NCI-H446 treated with DMSO at 0.1 percent for 48 hours (cell line): ENCODE results near the gene ADSS1.

Source experiments
- DNase-seq: peaks from one replicate; lab custom pipeline; 2025; lab: John Stamatoyannopoulos, UW

The ADSS1 gene

DNA sequence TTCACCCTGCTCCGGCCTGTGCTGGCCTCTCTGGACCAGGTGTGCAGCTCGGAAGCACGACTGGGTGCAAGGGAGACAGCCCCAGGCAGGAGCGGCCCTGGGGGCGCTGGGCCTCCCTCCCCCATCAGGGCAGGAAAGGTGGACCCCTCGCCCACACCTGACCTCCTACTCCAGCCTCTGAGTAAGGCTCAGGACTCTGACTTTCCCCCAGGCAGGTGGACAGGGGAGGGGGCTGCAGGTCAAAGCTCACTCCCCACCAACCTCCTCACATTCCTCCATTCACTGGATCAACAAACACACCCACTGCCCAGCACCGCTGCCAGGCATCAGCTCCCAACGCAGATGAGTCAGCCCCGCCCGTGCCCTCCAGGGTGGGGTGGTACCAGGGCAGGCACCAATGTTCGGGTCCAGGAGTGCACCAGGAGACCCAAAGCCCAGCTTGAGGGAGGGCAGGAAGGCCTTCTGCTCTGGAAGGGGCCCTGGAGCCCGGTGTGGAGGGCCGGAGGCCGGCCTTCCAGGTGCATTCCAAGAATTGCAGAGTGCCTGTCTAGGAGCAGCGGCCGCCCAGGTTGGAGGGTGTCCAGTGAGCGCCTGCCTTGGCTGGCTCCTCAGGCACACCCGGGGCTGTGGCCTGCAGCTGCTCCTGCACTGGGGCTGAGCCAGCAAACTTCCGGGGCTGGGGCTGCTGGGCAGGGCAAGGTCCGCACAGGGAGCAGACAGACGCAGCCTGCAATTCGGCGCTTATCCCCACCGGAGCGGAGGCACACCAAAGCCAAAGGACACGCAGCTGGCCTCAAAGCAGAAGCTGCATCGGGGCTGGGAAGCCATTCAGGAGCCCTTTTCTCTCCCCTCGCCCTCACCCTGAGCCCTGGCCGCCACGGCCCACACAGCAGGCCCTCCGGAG is 36.2 kb upstream of the ADSS1 start:
- no peak for DNase-seq

DNA sequence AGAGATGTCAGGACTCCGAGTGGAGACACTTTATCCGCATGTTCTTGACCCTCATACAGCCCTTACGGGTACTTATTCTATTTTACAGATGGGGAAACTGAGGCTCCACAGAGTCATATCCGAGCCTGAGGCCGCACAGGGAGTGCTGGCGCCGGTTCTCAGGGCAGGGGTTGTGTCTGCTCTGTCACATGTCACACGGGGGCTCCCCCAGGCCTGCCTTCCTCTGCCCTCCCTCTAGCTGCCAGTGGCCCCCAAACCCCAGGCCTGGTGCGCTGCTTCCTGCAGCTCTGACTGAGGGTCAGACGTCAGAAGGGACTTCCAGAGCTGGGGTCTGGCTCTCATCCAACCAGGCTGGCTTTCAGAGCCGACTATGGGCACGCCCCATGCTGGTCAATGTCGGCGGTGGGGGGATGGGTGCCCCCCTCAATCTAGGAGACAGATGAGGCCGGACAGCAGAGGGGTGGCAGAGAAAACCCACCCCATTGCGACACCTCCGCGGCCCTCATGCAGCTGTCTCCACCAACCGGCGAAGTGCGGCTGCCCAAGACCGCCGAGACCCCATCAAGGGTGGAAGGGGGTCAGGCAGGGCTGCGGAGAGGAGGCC is 35.4 kb upstream of the ADSS1 start:
- DNase-seq = no peak

DNA sequence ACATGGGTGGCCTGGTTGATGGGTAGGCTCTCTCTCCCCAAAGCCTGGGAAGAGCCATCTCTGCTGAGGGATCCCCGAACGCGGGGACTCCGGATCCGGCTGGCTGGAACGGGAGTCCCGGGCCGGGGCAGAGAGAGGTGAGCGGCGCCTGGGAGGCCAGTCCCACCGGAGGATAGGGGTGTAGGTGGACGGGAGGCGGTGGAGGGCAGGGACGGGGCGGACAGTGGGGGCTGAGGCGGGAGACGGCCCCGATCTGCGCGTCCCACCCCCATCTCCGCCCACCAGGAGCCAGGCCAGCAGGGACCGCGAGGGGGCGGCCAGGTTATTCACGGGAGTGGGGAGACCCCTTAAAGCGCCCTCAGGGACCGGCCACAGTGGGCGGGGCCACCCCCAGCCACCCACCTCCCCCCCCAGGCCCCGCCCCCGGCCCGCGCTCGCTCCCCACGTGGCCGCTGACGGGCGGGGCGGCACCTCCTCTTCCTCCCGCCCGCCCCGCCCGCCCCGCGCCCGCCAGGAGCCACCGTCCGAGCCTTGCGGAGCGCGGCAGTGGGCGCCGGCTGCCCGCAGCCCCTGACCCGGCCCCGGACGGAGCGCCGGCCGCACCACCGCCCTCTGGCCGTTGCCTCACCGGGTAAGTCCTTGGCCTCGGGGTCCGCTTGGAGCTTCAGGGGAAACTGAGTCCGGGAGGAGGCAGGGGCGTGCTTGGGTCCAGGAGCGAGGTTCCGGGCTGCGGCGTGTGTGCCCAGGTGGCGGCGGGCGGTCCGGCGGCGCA is 34.7 kb upstream of the ADSS1 start, which contains the start of gene INF2:
Gene INF2, plus strand, starts transcription at position 510 of the 772 bp plus-strand sequence. CDS start 11,748 bp downstream, outside the sequence.
- peak; percentile 47 for DNase-seq

DNA sequence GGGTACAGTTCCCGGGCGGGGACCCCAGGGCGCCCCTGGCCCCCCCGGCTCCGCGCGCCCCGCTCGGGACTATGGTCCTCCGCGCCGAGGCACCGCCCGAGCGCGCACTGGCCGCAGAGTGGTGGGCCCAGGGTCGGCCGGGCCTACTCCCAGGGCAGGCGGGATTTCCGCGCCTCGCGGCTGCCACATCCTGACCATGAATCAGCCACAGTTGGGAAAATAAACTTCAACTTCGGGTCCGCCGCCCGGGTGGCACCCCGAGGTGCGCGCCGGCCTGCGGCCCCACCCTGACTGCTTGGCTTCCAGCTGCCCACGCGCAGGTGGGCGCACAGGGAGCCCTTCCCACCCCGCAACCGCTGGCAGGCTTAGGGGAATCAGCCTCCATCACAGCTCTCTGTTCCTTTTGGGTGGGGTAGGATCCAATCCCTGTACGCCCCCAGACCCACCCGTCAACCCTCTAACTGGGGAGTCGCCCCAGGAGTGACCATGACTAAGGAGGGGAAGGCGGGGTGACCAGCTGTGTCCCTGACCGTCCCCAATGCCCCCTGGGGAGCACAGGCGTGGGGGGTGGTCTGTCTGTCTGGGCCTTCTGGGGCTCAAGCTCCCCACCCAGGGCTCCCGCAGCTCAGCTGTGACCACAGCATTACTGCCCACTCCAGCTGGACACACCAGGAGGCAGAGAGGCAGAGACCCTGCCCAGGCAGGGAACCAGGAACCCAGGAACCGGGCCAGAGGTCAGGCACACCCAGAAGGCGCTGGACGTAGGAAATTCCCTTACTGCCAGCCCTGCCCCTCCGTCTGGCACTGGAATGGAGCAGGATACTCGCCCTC is 33.9 kb upstream of the ADSS1 start:
- DNase-seq = no peak

DNA sequence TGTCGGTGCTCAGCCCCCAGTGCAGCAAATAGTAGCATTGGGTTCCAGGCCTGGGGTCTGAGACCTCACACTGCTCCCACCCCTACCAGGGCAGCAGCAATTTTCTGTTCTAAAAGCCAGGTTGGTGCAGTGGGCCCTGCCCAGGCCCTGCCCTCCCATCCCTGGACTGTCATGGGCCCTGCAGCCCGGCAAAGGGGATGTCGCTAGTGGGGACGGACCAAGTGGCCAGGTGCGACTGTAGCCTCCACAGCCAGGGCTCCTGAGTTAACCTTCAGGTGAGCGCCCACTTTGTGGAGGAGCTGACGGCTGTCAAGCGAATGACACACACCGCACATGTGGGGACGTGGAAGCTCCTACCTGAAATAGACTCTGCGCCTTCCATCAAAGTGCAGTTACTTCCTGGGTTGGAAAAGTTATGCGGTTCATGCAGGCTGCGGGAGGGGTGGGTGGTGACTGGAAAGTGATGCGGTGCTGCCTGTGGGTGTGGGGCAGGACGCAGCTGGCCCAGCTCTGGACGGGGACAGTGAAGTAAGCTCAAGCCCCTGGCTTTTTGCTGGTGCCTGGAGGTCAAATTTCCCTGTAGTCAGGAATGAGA is 33.1 kb upstream of the ADSS1 start:
- DNase-seq = no peak

DNA sequence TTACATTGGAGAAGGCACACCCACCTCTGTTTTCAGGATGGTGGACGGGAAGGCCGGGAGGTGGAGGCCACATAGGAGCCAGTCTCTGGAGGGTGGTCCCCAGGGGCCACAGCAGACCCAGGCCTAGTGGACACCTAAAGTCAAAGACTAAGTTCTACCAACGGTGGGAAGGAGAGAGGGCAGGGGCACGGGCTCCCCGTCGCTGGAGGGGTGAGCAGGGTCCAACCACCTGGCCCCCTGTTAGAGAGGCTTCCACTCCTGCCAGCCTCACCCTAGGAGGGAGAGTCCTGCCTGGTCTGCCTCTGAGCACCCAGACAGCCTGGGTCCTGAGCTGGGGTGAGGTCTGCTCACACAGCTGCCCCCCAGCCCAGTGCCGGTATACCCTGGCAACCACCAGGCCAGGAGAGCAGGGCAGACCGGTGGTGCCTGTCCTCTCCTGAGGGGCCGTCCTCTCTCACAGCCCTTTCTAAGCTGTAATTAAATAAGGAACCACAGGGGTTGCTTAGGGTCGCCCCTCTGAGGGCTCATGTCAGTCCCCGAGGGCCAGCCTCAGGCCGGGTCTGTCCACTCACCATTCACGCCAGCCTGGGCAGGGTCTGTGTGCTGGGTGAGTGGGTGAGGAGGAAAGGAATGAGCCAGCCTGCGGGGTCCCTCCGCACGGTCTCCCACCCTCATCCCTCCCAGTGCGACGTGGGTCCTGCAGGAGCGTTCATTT is 32.3 kb upstream of the ADSS1 start:
- no peak for DNase-seq

DNA sequence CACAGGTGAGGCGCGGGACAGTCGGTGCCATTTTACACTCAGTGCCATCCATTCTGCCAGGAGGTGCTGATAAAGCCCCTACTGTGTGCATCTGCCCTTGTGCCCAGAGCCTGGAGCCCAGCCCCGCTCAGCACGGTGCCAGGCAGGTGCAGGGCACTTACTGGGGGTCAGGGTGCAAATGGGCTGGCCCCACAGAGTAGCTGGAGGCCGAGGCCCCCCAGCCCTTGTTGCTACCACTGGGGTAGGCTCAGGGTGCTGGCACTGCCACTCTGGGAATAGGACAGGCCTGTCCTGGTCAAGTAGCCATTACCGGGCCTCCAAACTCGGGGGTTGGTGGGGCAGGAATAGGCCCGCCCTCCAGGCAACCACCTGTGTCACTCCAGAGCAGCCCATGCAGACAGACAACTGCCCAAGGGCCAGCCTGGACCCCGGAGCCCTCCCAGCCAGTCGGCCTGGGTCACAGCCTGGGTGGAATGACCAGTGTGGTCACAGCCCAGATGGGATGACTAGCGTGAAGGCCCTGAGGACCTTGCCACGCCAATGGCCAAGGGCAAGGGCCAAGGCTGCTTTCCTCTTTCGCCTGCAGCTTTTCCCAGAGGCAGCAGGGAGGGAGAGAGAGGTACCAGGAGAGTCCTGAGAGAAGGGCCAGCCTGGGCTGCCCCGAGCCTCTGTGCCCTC is 31.6 kb upstream of the ADSS1 start:
- DNase-seq = no peak

DNA sequence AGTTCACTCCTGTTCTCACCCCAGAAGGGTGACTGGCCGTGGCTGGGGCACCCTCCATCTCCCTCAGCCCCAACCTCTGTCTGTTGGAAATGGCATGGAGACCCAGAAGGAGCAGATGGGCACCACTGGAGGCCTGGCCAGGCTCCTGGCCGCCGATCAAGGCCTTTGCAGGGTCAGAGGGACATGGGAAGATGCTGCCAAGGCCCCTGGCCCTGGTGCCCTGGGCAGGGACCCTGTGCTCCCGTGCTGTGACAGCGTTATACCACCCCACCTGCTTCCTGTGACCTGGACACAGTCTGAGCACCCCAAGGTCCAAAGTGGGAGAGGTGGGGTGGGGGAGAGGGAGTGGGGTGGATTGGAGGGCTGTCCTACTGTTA is 31.1 kb upstream of the ADSS1 start:
- no peak for DNase-seq

DNA sequence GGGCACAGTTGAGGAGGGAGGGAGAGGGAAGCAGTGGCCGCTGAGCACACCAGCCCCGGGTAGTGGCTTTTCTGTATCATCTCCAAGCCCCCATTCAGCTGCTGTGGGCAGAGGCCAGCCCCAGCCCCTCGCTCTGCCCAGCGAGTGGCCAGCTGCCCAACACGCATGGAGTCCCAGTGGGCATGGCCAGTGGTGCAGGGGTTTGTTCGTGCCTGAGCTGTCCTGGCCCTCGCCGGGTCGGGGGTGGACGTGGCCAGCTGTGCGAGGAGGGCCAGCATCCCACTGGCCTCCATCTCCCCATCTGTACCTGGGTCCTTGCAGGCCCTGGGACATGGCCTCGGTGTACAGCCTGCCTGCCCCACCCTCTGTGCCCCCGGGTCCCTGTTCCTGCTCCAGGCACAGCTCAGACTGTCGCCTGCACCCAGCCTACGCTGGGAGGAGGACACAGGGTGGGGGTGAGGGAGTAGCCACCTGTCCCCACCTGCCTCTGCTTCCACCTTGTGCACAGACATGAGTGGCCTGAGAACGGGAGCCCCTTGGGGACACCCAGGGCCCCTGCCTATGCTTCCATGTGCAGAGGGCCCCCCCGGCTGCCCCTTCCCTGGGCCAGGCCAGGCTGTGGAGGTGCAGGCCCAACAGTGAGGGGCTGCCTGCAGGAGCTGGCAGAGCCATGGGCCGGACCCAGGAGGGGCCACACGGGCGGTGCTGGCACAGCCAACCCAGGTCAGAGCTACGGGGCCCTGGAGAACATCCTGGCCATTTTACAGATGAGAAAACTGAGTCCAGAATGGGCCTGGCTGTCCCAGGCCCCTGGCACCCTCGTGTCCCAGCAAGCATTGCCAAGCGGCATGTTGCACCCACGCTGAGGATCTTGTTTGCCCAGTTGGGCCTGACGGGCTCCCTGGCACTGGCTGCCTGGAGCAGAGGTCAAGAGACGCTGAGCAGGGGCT is 30.3 kb upstream of the ADSS1 start:
- DNase-seq = no peak

DNA sequence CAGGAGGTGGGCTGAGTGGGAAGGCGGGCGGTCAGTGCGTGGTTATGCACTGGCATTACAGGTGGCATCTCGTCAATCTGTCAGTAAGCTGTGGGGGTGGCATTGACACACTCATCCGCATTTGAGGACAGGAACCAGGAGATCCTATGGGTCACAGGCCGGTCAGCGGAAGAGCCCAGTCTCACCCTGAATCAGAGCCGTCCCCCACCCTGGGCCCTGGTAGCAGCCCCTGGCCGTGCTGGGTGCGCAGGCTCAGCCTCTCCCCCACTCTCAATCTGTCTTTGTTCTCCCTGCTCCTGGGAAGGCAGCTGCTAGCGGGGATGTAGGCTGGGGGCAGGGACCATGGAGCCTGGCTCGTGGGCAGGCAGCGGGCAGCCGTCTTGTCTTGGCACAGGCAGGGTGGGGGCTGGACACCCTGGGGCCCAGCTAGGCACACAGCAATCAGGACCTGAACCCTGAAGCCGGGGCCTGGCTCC is 29.5 kb upstream of the ADSS1 start:
- DNase-seq = no peak

DNA sequence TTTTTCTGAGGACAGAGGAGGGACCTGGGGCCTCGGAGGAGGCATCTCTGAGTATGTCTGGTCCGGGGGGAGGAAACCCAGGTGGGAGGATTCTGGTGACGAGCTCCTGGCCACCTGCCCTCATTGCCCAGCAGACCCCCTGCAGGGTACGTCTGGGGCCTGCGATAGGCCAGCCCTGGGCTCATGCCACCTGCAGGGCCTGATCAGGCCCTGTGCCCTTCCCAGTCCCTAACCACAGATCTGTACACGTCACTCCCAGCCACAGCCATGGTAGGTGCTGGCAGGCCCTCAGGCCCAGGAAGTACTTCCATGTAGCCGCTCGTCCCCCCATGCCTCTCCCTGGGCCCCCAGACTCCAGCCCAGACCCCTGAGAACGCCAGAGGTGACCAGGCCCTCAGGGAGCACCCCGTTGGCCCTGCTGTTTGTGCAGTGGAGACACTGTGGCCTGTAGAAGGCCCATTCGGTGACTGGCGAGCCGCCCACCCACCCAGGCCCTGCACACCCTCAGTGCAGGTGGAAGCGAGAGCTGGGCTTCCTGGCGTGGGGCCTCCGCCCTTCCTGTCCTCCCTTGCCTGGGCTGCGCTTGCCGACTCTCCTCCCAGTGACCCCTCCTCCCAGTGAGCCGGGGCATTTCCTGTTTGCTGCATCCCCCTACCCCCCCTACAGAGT is 28.9 kb upstream of the ADSS1 start:
- no peak for DNase-seq

DNA sequence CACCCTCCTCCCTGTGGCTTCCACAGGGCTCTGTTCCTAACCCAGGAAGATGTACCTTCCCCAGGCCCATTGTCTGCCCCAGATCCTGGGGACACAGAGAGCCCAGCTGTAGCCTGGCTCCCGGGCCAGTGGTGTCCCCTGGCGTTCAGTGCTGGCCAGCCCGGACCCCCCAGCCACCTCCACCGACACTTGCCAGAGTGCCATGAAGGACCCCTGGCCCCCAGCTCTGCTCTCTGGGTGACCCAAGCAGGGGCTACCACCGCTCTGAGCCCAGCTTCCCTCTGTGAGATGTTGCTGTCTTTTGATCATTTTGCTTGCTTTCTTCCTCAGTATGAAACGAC is 28.4 kb upstream of the ADSS1 start:
- no peak for DNase-seq

DNA sequence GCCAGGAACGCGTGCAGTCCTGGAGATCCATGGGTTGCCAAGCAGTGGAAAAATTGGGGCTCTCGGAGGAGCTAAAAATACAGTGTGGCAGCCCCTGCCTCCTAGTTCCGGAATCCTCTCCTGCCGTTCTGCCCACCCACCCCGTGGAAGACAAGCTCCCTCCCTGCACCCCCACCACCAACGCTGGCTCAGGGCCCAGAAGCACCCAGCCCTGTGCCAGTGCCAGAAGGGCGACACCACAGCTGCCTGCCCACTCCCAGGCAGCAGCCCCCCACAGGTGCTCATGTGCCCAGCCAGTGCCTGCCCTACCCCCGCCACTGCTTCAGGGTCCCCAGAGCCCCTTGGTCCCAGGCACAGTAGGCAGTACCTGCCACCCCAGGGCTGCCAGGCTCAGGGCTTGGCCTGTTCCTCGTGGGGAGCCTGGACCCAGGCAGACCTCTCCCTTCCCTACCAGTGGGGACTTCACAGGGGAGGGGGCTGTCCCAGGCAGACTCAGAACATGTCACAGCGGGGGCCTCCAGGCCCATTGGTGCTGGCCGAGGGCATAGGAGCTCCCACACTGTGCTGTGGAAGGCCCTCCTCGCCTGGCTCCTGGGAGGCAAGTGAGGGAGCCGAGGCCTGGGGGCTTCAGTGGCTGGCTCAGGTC is 27.2 kb upstream of the ADSS1 start:
- no peak for DNase-seq

DNA sequence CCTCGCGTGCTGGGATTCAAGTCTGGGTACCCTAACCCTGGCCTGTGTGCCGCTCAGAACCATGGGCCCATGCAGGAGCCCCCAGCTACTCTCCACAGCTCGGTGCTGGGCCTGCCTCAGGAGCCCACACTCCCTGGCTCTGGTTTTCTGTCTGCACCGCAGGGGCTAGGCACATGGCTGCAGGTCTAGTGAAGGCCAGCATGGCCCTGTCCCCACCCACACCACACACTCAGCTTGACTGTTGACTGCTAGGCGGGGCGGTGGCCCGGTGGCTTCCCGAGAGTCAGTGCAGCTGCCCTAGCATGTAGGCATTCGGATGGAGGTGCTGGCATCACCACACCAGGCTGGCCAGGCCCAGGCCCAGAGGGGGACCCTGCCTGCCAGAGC is 26.7 kb upstream of the ADSS1 start:
- DNase-seq = no peak

DNA sequence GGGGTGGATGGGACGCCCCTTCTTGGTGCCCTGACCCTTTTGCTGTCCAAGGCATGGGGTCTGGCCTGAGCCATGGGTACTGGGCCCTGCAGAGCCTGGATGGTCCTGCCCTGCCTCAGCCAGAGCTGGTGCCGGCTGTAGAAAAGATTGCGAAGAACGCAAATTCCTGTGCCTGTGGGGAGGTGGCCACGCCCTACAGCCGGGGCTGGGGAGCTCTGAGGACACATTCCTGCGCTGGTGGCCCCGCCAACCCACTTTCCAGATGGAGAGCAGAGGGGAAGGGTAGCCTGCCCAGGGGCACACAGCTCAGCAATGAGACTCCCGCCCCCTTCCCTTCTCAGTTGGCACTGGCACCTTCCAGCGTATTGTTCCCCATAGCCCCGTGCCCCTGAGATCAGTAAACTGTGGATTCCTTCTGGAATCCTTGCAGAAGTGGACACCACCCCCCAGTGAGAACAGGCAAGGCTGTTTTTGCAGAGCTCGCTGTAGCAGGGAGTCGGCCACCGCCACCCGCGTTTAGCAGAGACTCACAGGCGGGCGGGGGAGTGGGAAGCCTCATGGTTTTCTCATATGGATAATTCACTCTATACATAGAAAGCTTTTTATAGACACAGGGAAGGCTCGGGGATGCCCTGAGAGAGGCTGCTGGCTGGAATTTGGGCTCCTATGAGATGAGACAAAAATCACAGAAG is 26.0 kb upstream of the ADSS1 start:
- DNase-seq = no peak

DNA sequence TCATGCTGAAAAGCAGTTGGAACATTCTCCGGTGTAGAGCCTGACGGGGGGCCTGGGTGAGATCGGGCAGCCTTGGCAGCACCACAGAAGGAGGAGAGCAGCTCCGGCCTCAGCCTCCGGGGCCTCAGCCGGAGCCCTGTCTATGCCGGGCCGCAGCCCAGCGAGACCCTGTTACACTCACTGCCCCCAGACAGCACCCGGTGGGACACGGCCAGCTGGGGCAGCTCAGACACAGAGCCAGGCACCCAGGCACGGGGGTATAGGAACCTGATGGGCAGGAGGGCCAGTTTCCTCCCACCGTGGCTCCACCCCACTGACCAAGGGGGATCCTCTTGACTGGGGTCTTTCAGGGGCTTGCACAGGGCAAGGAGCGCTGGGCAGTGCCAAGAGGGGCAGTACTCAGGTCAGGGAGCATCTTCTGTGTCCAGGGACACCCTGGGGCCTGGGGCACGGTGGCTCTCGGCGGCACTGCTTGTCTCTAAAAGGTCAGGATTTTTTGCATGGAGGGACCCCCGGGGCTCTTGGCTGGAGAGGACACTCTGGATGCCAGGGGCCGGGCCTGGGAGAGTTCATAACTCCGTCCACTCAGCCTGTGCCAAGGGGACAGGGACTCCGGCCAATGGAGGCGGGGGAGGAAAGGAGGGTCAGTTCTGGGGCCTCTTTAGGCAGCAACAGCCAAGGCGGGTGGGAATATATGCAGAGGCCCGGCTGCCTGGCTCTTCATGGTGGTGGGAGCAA is 25.2 kb upstream of the ADSS1 start:
- no peak for DNase-seq

DNA sequence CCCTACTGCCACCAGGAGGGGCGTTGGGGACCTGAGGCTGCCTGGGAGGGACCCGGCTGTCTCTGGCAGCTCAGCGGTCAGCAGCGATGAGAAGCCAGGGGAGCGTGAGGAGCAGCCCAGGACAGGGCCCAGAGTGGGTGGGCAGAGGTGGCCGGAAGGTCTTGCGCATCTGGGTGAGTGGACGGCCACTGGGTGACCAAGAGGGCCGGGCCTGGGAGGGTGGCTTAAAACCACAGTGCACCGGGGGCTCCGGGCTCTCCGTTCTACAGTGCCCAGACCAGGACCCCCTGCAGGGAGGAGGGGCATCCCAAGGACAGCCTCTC is 24.6 kb upstream of the ADSS1 start:
- no peak for DNase-seq
